GM21529 (cell line): ENCODE data around the gene SLC35G3.
"Not testable (repeated sequence)": the region's sequence is repeated elsewhere in the genome, so short reads cannot be mapped to it uniquely, and the experiment has no call there.

Source experiments
- ATAC-seq: cut with Tn5 transposase; IDR thresholded peaks from one replicate; pipeline ENCODE4 v1.9.1; 2021; ENCODE audit not compliant: unreplicated experiment

Gene SLC35G3

GRCh38 chr17:35167046-35167445 lies 27.1 kb downstream of the SLC35G3 start:
- ATAC-seq = no peak

- no peak for ATAC-seq
Measured at GRCh38 chr17:35166526-35166925, 27.7 kb downstream of the SLC35G3 start.

GRCh38 chr17:35164716-35165115 lies 29.5 kb downstream of the SLC35G3 start:
- ATAC-seq = no peak

GRCh38 chr17:35163886-35164285 lies 30.3 kb downstream of the SLC35G3 start:
- no peak for ATAC-seq

- no peak for ATAC-seq
Measured at GRCh38 chr17:35162755-35163154, 31.4 kb downstream of the SLC35G3 start.

- ATAC-seq = no peak
Measured at GRCh38 chr17:35161281-35161761, 32.9 kb downstream of the SLC35G3 start.

- ATAC-seq = no peak
Measured at GRCh38 chr17:35160354-35161201, 33.6 kb downstream of the SLC35G3 start.

- ATAC-seq = no peak
Measured at GRCh38 chr17:35159940-35160339, 34.3 kb downstream of the SLC35G3 start.

GRCh38 chr17:35155246-35155645 lies 38.9 kb downstream of the SLC35G3 start:
- no peak for ATAC-seq

GRCh38 chr17:35154196-35155165 lies 39.7 kb downstream of the SLC35G3 start:
- ATAC-seq = no peak

- no peak for ATAC-seq
Measured at GRCh38 chr17:35152421-35153140, 41.6 kb downstream of the SLC35G3 start.

- not testable (repeated sequence) for ATAC-seq
Measured at GRCh38 chr17:35151080-35151479, 43.1 kb downstream of the SLC35G3 start.

- no peak for ATAC-seq
Measured at GRCh38 chr17:35149941-35150340, 44.3 kb downstream of the SLC35G3 start.

GRCh38 chr17:35148144-35148543 lies 46.0 kb downstream of the SLC35G3 start:
- ATAC-seq = no peak

GRCh38 chr17:35147375-35147905 lies 46.8 kb downstream of the SLC35G3 start, which contains the start of gene UNC45B:
Gene UNC45B, plus strand, starts transcription at chr17:35147817. Its CDS starts 447 bp downstream, at chr17:35148264.
- no peak for ATAC-seq

GRCh38 chr17:35146214-35146833 lies 47.9 kb downstream of the SLC35G3 start:
- ATAC-seq = no peak

- no peak for ATAC-seq
Measured at GRCh38 chr17:35144840-35145239, 49.4 kb downstream of the SLC35G3 start.
